NT2/D1 (cell line): Measurements from ENCODE around the gene SFXN2.
"Not testable (repeated sequence)": the region's sequence is repeated elsewhere in the genome, so short reads cannot be mapped to it uniquely, and the experiment has no call there.

Experiments
- DNase-seq: peaks from one replicate; pipeline ENCODE4 v3.0.0-alpha.2; 2011; ENCODE audit warnings: low read depth, low spot score
- H3K27me3 ChIP-seq: 2 replicates; pipeline ENCODE4 v1.6.0; 2011; ENCODE audit warnings: mild to moderate bottlenecking; ENCODE audit not compliant: insufficient read length, insufficient read depth
- H3K36me3 ChIP-seq: 2 replicates; pipeline ENCODE4 v1.6.1; 2011; ENCODE audit warnings: mild to moderate bottlenecking, low read length, mixed read lengths; ENCODE audit not compliant: insufficient read depth, insufficient read length
- H3K4me1 ChIP-seq: 2 replicates; pipeline ENCODE4 v1.5.1; 2011; ENCODE audit not compliant: insufficient read depth, insufficient read length
- H3K4me3 ChIP-seq: 2 replicates; pipeline ENCODE4 v1.5.1; 2011; ENCODE audit warnings: low read depth; ENCODE audit not compliant: insufficient read length
- H3K9ac ChIP-seq: 2 replicates; pipeline ENCODE4 v1.6.0; 2011; ENCODE audit warnings: low read depth; ENCODE audit not compliant: insufficient read length
- H3K9me3 ChIP-seq: 2 replicates; pipeline ENCODE4 v1.5.1; 2011; ENCODE audit warnings: mild to moderate bottlenecking, low read length; ENCODE audit not compliant: insufficient read depth
- SUZ12 ChIP-seq: IDR thresholded peaks from 2 replicates; pipeline ENCODE4 v1.6.1; 2011; ENCODE audit not compliant: insufficient read length, insufficient read depth; ENCODE audit errors: extremely low read depth
- YY1 ChIP-seq: IDR thresholded peaks from 2 replicates; pipeline ENCODE4 v1.6.1; 2011; ENCODE audit not compliant: insufficient read length, insufficient read depth
- ZNF274 ChIP-seq: IDR thresholded peaks from 2 replicates; pipeline ENCODE4 v1.6.1; 2011; ENCODE audit warnings: mild to moderate bottlenecking, low read depth, low read length

SFXN2 gene, protein sequence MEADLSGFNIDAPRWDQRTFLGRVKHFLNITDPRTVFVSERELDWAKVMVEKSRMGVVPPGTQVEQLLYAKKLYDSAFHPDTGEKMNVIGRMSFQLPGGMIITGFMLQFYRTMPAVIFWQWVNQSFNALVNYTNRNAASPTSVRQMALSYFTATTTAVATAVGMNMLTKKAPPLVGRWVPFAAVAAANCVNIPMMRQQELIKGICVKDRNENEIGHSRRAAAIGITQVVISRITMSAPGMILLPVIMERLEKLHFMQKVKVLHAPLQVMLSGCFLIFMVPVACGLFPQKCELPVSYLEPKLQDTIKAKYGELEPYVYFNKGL

GRCh38 chr10:102714621-102715455 is at the start of gene SFXN2:
Gene SFXN2, plus strand, starts transcription at chr10:102714636. Its CDS starts 12,001 bp downstream, at chr10:102726637.
- peak within 1 kb of the TSS; percentile 86 for H3K4me3 ChIP-seq
- peak; percentile 13 for DNase-seq
- H3K4me1 ChIP-seq = peaks cover 9% of the 10 kb centered on the region
- H3K36me3 ChIP-seq = peaks cover 16% of the 10 kb centered on the region
- peak within 1 kb of the TSS; percentile 92 for H3K9ac ChIP-seq
- TF ChIP-seq SUZ12 = no peak
- TF ChIP-seq ZNF274 = no peak
- no peak for TF ChIP-seq YY1
- H3K27me3 ChIP-seq = no peaks in the 10 kb centered on the region
- no peaks in the 10 kb centered on the region for H3K9me3 ChIP-seq

DNA sequence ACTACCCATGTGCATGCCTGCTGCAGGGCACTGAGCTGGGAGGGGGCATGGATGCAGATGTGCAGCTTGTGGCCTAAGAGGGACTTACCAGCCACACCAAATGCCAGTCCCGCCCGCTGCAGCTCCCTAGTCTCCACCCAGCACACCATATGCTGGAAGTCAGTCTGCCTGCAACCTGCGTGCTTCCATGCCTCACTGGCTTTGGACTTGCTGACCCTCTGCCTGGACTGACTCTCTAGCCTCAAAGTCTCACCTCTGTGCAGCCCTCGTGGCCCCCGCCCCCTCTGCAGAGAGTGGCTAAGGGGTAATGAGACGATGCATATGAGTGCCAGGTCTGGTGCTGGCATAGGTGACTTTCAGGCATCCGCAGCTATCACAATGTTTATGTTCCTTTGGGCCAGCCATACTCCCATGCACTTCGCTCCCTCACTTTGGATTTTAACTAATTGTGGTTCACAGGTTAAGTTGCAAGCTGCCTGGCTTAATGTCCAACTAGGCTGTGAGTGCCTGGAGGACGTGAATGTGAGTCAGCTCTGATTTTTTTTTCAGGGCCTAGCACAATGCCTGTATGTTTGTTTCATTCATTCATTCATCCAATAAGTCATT is 48.4 kb upstream of the SFXN2 start:
- Histone ChIP-seq H3K4me1 (peaks cover 21% of the 10 kb centered on the region), H3K9ac (no peak overlapping the region), H3K4me3 (no peak overlapping the region), H3K27me3 (no peaks in the 10 kb centered on the region), H3K36me3 (no peaks in the 10 kb centered on the region), H3K9me3 (no peaks in the 10 kb centered on the region)
- no peak for DNase-seq
- TF ChIP-seq ZNF274 = no peak
- no peak for TF ChIP-seq YY1
- no peak for TF ChIP-seq SUZ12

GRCh38 chr10:102667411-102667810 is 47.0 kb upstream of the SFXN2 start:
- not testable (repeated sequence) for H3K36me3 ChIP-seq, DNase-seq, H3K9me3 ChIP-seq, H3K4me3 ChIP-seq, H3K27me3 ChIP-seq, H3K9ac ChIP-seq
- peaks cover 17% of the 10 kb centered on the region for H3K4me1 ChIP-seq

DNA sequence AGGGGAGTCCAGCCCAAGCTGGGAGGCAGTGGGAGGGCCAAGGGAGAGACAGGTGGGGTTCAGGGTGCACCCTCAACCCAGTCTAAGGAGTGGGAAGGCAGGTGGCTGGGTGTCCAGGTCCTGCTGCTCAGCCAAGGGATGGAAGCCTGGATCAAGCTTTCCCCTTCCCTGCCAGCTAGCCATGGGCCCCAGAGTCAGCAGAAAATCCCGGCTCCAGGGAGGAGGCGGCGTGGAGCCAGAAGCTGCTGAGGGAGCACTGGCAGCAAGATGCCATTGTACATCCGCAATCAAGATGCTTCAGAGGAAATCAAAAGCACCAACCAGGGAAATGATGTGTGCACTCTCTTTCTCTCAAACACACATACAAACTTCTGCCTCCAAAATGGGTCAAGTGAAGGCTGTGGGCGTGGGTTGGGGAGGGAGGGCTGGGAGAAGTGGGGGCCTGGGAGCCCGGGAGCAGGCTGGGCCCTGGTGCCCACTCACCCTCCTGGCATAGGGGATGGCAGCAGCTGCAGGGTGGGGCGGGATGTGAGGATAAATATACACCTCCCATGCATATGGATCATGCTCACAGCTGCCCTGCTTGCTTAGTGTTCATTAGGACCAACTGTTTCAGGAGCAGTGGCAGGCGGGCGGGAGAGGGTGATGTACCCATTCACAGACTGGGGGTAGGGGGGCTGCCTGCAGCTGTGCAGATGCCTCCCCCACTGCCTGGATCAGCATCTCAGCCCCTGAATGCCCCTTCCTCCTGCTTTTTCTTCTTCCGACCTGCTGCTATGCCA is 45.9 kb upstream of the SFXN2 start:
- TF ChIP-seq SUZ12 (no peak), YY1 (no peak), ZNF274 (no peak)
- no peaks in the 10 kb centered on the region for H3K9me3 ChIP-seq
- H3K9ac ChIP-seq = peak overlapping the region; percentile 32
- no peaks in the 10 kb centered on the region for H3K36me3 ChIP-seq
- no peak overlapping the region for H3K4me3 ChIP-seq
- no peak for DNase-seq
- H3K4me1 ChIP-seq = peaks cover 17% of the 10 kb centered on the region
- no peaks in the 10 kb centered on the region for H3K27me3 ChIP-seq

- no peaks in the 10 kb centered on the region for H3K27me3 ChIP-seq
- no peak for DNase-seq
- H3K9me3 ChIP-seq = no peaks in the 10 kb centered on the region
- no peak overlapping the region for H3K9ac ChIP-seq
- H3K36me3 ChIP-seq = no peaks in the 10 kb centered on the region
- TF ChIP-seq ZNF274 = no peak
- TF ChIP-seq YY1 = no peak
- TF ChIP-seq SUZ12 = no peak
- H3K4me1 ChIP-seq = peaks cover 22% of the 10 kb centered on the region
- H3K4me3 ChIP-seq = no peak overlapping the region
Measured at GRCh38 chr10:102669206-102670064, 45.0 kb upstream of the SFXN2 start.

DNA sequence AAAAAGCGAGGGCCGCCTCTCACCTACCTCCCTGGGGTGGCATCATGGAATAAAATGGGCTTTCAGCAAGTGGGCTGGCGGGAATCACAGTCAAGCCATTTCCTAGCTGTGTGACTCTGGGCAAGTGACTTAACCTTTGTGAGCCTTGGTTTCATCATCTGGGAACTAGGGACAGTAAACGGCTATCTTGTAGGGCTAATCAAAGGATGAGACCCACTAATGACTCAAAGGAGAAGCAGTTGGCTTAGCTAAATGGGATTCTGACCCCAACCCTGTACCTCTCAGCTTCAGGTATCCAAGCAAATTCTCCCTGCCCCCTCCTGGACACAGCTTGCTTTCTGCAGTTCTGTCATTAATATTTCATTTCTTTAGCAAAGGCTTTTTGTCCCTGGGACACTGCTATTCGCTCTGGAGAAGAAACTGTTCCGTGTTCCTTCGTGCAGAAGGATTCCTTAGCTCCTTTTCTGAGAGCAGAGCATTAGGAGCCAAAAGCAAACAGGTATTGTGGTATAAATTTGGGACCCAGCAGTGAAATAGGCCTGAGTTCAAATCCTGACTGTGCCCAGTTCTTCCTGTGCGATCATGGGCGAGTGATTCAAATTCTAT is 44.3 kb upstream of the SFXN2 start:
- no peaks in the 10 kb centered on the region for H3K36me3 ChIP-seq
- H3K4me3 ChIP-seq = no peak overlapping the region
- H3K4me1 ChIP-seq = peaks cover 27% of the 10 kb centered on the region
- no peaks in the 10 kb centered on the region for H3K9me3 ChIP-seq
- no peak for TF ChIP-seq ZNF274
- no peak for TF ChIP-seq SUZ12
- no peak for TF ChIP-seq YY1
- H3K9ac ChIP-seq = peak overlapping the region; percentile 2
- no peak for DNase-seq
- no peaks in the 10 kb centered on the region for H3K27me3 ChIP-seq
